Suppressor macrophage treated with lipopolysaccharide for 1 hour (primary cell): ENCODE data around the gene TBC1D2.
A peak's percentile ranks its signal among the peaks of the same experiment; 100 is the strongest.
"Not testable (repeated sequence)": the region's sequence is repeated elsewhere in the genome, so short reads cannot be mapped to it uniquely, and the experiment has no call there.

ENCODE experiments used
- DNase-seq, 3 donors: peaks; one replicate each; pipeline ENCODE4 v3.0.0-alpha.2; 2020 to 2022

Gene TBC1D2, protein sequence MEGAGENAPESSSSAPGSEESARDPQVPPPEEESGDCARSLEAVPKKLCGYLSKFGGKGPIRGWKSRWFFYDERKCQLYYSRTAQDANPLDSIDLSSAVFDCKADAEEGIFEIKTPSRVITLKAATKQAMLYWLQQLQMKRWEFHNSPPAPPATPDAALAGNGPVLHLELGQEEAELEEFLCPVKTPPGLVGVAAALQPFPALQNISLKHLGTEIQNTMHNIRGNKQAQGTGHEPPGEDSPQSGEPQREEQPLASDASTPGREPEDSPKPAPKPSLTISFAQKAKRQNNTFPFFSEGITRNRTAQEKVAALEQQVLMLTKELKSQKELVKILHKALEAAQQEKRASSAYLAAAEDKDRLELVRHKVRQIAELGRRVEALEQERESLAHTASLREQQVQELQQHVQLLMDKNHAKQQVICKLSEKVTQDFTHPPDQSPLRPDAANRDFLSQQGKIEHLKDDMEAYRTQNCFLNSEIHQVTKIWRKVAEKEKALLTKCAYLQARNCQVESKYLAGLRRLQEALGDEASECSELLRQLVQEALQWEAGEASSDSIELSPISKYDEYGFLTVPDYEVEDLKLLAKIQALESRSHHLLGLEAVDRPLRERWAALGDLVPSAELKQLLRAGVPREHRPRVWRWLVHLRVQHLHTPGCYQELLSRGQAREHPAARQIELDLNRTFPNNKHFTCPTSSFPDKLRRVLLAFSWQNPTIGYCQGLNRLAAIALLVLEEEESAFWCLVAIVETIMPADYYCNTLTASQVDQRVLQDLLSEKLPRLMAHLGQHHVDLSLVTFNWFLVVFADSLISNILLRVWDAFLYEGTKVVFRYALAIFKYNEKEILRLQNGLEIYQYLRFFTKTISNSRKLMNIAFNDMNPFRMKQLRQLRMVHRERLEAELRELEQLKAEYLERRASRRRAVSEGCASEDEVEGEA

DNA sequence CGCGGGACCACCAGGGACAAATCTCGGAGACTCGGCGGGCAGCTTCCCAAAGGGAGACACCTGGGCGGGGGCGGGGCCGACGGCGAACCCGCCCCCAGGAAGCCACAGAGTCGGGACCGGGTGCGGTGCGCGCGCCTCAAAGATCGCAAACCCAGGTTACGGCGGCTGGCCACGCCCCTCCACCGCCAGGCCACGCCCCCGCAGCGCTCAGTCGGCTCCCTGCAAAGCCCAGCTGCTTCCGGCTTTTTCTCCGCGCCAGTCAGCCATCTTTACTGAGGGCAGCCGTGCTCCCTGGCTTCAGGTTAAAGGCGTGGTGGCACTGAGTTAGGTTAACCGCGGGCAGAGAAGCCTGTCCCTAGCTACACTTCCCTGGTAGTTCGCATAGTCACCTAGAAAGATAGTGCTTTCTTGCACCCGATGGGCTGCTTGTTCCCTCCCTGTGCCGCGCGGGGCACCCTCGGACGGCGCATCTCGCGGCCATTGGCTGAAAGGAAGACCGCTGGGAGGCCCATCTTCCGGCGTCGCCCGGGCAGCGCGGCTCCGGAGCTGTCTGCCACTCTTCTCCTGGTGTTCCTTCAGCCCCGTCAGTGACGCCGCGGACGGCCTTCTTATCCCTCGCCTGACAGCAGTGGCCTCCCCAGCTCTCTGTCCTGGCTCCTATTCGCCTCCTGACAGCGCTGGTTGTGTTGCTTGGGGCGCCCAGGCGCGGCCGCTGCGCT is at the start of gene TBC1D2:
TBC1D2 (minus strand) TSS at position 72 of the 719 bp plus-strand sequence. CDS start 108 bp downstream, outside the sequence.
- DNase-seq: peak; percentile 95 to 97 (median 97)

DNA sequence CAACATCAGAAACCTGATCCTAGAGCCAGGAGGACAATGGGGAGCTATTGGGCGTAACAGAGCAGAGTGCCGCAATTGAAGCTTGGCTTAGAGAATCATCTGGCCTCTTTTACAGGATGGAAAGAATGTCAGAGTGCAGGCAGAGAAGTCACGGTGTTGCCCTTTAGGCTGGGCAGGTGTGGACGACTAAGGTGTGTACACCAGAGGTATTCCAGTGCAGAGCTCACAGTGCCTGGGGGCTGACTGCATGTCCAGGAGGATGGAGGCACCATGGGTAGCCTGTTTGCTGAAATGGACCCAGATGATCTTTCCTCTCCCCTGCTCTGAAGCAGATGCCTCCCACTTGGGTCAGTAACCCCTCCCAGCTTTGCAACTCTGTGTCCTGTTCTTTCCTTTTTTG is 48.9 kb upstream of the TBC1D2 start:
- DNase-seq: no peak

DNA sequence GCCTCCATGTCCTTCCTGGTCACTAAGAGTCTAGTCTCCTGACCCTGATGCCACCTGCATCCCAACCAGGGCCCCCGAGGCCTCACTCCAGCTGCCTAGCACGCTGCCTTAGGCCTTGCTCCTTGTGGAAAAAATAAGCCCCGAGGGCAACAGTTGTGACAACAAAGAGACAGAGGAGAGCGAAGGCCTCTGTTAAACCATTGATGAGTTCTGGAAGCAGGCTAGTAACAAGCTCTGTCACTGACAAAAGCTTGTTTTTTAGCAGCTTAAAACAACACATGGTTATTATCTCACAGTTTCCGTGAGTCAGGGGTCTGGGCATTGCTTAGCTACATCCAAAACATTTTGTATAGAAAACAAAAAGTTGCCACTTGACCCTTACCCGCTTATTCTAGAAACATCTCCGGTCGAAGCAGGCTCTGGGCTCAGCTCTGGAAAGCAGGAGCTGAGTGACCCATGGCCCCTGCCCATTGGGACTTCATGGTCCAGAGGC is 48.2 kb upstream of the TBC1D2 start:
- DNase-seq: no peak

- no peak for DNase-seq
Measured at GRCh38 chr9:98302938-98303632, 47.6 kb upstream of the TBC1D2 start.

- no peak for DNase-seq
Measured at GRCh38 chr9:98302150-98302549, 46.7 kb upstream of the TBC1D2 start.

GRCh38 chr9:98300611-98301010 is 45.2 kb upstream of the TBC1D2 start:
- no peak for DNase-seq

DNA sequence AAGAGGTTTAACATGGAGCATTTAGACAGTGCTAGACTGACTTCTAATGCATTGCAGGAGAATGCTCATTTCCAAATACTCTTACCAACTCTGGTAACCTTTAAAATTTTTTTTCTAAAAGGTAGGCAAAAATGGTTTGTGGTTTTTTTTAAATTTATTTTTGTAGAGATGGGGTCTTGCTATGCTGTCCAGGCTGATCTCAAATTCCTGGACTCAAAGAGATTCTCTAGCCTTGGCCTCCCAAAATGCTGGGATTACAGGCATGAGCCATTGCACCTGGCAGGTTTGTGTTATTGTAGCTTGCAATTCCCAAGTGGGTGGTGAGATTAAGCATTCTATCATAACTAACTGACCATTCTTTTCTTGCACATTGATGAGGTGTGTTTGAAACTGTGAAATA is 43.0 kb upstream of the TBC1D2 start:
- DNase-seq: no peak

GRCh38 chr9:98295824-98296223 is 40.4 kb upstream of the TBC1D2 start:
- DNase-seq: no peak

- DNase-seq: no peak
Measured at GRCh38 chr9:98291820-98292219, 36.4 kb upstream of the TBC1D2 start.

- no peak for DNase-seq
Measured at GRCh38 chr9:98290411-98290810, 35.0 kb upstream of the TBC1D2 start.

- no peak for DNase-seq
Measured at GRCh38 chr9:98289614-98290201, 34.3 kb upstream of the TBC1D2 start.

- DNase-seq: no peak
Measured at GRCh38 chr9:98288881-98289280, 33.4 kb upstream of the TBC1D2 start.

DNA sequence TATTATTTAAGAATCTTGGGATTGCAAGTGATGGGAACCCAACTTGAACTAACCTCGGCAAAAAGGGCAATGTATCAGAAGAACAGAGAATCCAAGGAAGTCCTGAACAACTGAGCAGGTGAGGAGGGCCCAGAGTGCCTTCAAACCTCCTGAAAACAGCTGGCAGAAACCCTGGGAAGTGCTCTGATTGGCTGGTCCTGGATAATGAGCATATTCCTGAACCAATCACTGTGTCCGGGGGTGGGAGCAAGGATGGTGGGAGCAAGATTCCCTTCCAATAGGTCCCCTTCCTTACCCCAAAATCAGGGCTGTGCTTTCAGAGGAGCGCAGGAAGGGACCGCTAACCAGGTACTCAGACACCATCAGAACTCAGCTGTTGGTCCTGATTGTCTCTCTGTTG is 31.9 kb upstream of the TBC1D2 start:
- peak in 1 of 3 donors; percentile 3 for DNase-seq

- DNase-seq: no peak
Measured at GRCh38 chr9:98285446-98285845, 30.0 kb upstream of the TBC1D2 start.

DNA sequence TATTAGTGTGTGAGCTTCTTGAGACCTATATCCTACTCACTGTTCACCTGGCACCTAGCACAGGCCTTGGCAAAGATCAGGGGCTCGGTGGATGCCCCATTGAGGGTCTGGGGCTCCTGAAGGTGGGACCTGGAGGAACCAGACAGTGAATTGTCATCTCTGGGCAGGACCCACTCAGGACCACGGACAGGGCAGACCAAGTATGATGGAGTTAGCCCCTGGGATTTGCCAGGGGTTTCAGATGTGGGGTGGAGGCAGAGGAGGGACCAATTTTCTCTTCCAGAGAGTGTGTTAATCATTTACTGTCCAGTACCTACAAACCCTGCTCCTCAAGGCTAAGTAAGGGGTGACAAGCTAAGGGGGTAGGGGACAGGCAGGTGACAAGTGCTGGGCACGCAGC is 29.3 kb upstream of the TBC1D2 start:
- no peak for DNase-seq

DNA sequence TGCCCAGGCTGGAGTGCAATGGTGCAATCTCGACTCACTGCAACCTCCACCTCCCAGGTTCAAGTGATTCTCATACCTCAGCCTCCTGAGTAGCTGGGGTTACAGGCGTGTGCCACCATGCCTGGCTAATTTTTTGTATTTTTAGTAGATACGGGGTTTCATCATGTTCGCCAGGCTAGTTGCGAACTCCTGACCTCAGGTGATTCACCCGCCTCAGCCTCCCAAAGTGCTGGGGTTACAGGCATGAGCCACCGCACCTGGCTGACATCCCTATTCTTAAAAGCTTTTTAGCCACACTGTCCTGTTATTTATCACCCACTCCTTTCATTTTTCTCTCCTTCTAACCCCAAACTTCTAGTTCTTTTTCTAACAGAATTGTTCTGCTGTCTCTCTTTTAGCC is 27.7 kb upstream of the TBC1D2 start:
- DNase-seq: not testable (repeated sequence)

DNA sequence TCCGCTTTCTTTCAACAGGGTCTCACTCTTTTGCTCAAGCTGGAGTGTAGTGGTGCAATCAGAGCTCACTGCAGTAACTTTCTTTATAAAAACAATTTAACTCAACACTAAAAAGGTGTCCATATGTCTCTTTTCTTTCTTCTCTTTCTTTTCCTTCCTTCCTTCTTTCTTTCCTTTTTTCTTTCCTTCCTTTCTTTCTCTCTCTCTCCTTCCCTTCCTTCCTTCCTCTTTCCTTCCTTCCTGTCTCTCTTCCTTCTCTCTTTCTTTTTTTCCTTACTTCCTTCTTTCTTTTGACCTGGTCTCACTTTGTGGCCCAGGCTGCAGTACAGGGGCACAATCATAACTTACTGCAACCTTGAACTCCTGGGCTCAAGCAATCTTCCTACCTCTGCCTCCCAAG is 25.8 kb upstream of the TBC1D2 start:
- DNase-seq: no peak

DNA sequence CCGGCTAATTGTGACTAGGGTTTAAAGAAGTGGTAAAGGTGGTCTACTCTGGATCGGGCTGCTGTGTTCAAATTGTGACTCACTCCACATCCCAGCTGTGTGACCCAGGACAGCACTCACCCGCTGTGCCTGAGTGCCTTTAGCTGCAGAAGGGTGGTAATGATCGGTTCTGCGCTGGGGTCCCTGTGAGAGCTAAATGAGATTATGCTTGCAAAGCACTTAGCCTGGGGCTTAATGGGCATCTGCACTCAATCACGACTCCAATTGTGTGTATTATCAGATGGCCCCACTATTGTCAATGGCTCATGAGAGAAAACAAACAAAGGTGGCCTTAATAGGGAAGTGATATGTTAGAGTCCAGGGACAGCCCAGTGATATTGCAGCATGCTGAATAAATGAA is 25.1 kb upstream of the TBC1D2 start:
- DNase-seq: no peak

DNA sequence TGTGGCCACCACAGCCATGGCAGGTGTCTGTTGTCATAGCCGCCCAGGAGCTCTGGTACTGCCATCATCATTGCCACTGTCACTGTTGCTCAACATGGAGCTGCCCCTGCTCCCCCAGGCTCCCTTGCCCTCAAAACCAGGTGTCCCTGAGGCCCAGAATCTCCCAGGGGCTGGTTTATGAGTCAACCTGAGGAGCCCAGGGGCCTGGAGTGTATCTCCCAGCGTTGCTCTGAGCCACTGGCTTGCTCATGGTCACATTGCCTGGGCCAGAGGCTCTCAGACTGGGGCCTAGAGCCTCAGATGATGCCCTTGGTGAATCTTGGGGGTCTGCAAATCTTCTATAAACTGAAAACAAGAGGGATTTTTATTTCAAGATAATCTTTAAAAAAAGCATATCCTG is 24.7 kb upstream of the TBC1D2 start:
- no peak for DNase-seq

GRCh38 chr9:98276907-98277469 is 21.5 kb upstream of the TBC1D2 start:
- no peak for DNase-seq

- DNase-seq: no peak
Measured at GRCh38 chr9:98275159-98275558, 19.7 kb upstream of the TBC1D2 start.

DNA sequence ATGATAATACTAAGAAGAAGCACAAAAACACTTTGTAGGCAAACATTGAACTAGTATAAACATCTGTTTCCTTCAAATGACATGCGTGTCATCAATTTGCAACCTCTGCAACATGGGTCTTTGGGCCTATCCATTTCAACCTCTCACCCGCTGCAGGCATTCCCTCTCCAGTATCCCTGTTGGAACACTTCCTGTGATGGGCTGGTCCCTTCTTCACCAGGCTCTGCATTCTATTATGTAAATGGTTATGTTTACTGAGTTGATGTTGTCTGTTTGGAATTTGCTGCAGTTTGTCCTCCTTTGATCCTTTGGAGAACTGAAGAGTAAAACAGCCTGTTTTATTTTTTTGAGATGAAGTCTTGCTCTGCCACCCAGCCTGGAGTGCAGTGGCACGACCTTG is 16.6 kb upstream of the TBC1D2 start:
- no peak for DNase-seq
